A673 (cell line): ENCODE data around the gene BAIAP2L1. TPM values are rescaled to one million over a fixed set of nuclear protein-coding genes. Genes with fewer than 3 reads are reported as not detected.

ENCODE experiments used
- BruUV-seq: library from RNA; stranded (reverse); fragments of 400-500 nt; replicated peaks from 2 replicates; lab custom pipeline; 2021; lab: Mats Ljungman, UMichigan
- CTCF ChIA-PET: fragments of 300-600 bp; sonication (Branson Sonifier 250); formaldehyde crosslinking; loops from one replicate; lab custom pipeline; 2022; ENCODE audit warnings: antibody characterized with exemption; lab: Charles Lee
- POLR2A ChIA-PET: fragments of 300-600 bp; sonication (Branson Sonifier 250); formaldehyde crosslinking; loops from one replicate; lab custom pipeline; 2022; ENCODE audit warnings: antibody characterized with exemption; ENCODE audit not compliant: low non-redundant PET; lab: Charles Lee
- DNase-seq: peaks from one replicate; pipeline ENCODE4 v3.0.0-alpha.2; 2015; ENCODE audit warnings: low spot score
- H3K27ac ChIP-seq: fragments of 200-600 bp; sonication (generic); 2 replicates; pipeline ENCODE4 v1.5.1; 2016; ENCODE audit warnings: mixed run types, low read depth, mild to moderate bottlenecking, mixed read lengths, antibody characterized with exemption, low read length; ENCODE audit not compliant: poor library complexity, severe bottlenecking
- H3K27me3 ChIP-seq: fragments of 200-600 bp; sonication (generic); replicated peaks from 2 replicates; pipeline ENCODE4 v1.6.1; 2017; ENCODE audit warnings: mixed run types, low read depth, mild to moderate bottlenecking, mixed read lengths, antibody characterized with exemption, low read length; ENCODE audit not compliant: insufficient read depth, poor library complexity
- H3K36me3 ChIP-seq: fragments of 200-600 bp; sonication (generic); 2 replicates; pipeline ENCODE4 v1.6.1; 2016; ENCODE audit warnings: mixed run types, mild to moderate bottlenecking, mixed read lengths, antibody characterized with exemption, low read length; ENCODE audit not compliant: insufficient read depth, poor library complexity, severe bottlenecking
- H3K4me1 ChIP-seq: fragments of 200-600 bp; sonication (generic); 2 replicates; pipeline ENCODE4 v1.6.1; 2017; ENCODE audit warnings: mixed run types, mild to moderate bottlenecking, mixed read lengths, antibody characterized with exemption, low read length; ENCODE audit not compliant: insufficient read depth, poor library complexity, severe bottlenecking
- H3K4me3 ChIP-seq: fragments of 200-600 bp; sonication (generic); 2 replicates; pipeline ENCODE4 v1.5.1; 2016; ENCODE audit warnings: low read depth, mixed run types, mild to moderate bottlenecking, mixed read lengths, low read length; ENCODE audit not compliant: poor library complexity, severe bottlenecking
- H3K9me3 ChIP-seq: fragments of 200-600 bp; sonication (generic); 2 replicates; pipeline ENCODE4 v1.6.1; 2016; ENCODE audit warnings: mixed run types, low read depth, mild to moderate bottlenecking, mixed read lengths, antibody characterized with exemption, low read length; ENCODE audit not compliant: poor library complexity, severe bottlenecking
- EZH2 ChIP-seq: fragments of 200-600 bp; sonication (generic); IDR thresholded peaks from 2 replicates; pipeline ENCODE4 v1.6.1; 2017; ENCODE audit warnings: borderline replicate concordance, low read depth, mild to moderate bottlenecking, mixed read lengths, antibody characterized with exemption, low read length; ENCODE audit not compliant: poor library complexity, severe bottlenecking
- intact Hi-C: fragments of 100-400 bp; cut with micrococcal nuclease; formaldehyde crosslinking; loops from one replicate; pipeline ENCODE4 v1.10.0; 2022; ENCODE audit not compliant: unreplicated experiment
- total RNA-seq: library from RNA; stranded (reverse); gene quantifications from 2 replicates; pipeline ENCODE4 v1.2.3, GENCODE V29; 2021
- TF ChIP-seq, protein P1 (sequence below): fragments of 300-800, 200-600 bp; sonication (generic); conservative IDR thresholded peaks from 2 replicates; pipeline ENCODE4 v1.5.1; 2017; ENCODE audit warnings: low read depth, mild to moderate bottlenecking, antibody characterized with exemption, low read length, moderate library complexity, mixed read lengths

BAIAP2L1 gene
- total RNA-seq, 1 experiment from 2014 or later = 0.77 TPM

- Histone ChIP-seq H3K4me3 (no peak overlapping the region), H3K27me3 (no peaks in the 10 kb centered on the region), H3K4me1 (peaks cover 9% of the 10 kb centered on the region), H3K27ac (no peak overlapping the region), H3K9me3 (no peaks in the 10 kb centered on the region), H3K36me3 (peaks cover 9% of the 10 kb centered on the region)
- TF ChIP-seq, protein P1, sequence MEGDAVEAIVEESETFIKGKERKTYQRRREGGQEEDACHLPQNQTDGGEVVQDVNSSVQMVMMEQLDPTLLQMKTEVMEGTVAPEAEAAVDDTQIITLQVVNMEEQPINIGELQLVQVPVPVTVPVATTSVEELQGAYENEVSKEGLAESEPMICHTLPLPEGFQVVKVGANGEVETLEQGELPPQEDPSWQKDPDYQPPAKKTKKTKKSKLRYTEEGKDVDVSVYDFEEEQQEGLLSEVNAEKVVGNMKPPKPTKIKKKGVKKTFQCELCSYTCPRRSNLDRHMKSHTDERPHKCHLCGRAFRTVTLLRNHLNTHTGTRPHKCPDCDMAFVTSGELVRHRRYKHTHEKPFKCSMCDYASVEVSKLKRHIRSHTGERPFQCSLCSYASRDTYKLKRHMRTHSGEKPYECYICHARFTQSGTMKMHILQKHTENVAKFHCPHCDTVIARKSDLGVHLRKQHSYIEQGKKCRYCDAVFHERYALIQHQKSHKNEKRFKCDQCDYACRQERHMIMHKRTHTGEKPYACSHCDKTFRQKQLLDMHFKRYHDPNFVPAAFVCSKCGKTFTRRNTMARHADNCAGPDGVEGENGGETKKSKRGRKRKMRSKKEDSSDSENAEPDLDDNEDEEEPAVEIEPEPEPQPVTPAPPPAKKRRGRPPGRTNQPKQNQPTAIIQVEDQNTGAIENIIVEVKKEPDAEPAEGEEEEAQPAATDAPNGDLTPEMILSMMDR = no peak
- TF ChIP-seq EZH2 = no peak
- intact Hi-C loops = loop anchor here (10.0 kb wide), 1 partner anchor 452 kb away; no protein-coding TSS in a partner anchor
- no TSS peak for BruUV-seq
- POLR2A ChIA-PET = no interaction called here
- CTCF ChIA-PET = no interaction called here
- DNase-seq = no peak
Measured at GRCh38 chr7:98293265-98293664, 107.6 kb downstream of the BAIAP2L1 start.

- intact Hi-C loops = loop anchor here (10.0 kb wide), 1 partner anchor 453 kb away; no protein-coding TSS in a partner anchor
- POLR2A ChIA-PET = no interaction called here
- Histone ChIP-seq H3K4me3 (no peak overlapping the region), H3K36me3 (peaks cover 9% of the 10 kb centered on the region), H3K4me1 (peaks cover 9% of the 10 kb centered on the region), H3K9me3 (no peaks in the 10 kb centered on the region), H3K27ac (no peak overlapping the region), H3K27me3 (no peaks in the 10 kb centered on the region)
- TF ChIP-seq, protein P1 = no peak
- no peak for TF ChIP-seq EZH2
- BruUV-seq = no TSS peak
- CTCF ChIA-PET = no interaction called here
- DNase-seq = no peak
Measured at GRCh38 chr7:98291717-98292116, 109.2 kb downstream of the BAIAP2L1 start.

- Histone ChIP-seq H3K27ac (no peak overlapping the region), H3K27me3 (no peaks in the 10 kb centered on the region), H3K9me3 (no peaks in the 10 kb centered on the region), H3K36me3 (peaks cover 9% of the 10 kb centered on the region), H3K4me3 (no peak overlapping the region), H3K4me1 (no peaks in the 10 kb centered on the region)
- intact Hi-C loops = no loop called here
- POLR2A ChIA-PET = no interaction called here
- CTCF ChIA-PET = no interaction called here
- no peak for DNase-seq
- no TSS peak for BruUV-seq
- TF ChIP-seq, protein P1 = no peak
- no peak for TF ChIP-seq EZH2
Measured at GRCh38 chr7:98289333-98289875, 111.5 kb downstream of the BAIAP2L1 start.
